Activated CD4-positive, alpha-beta T cell treated with anti-CD3 and anti-CD28 coated beads, Interleukin-2, amount 10 ng/mL, durations not matched to agents 24 days and 14 days (primary cell): ENCODE results near the gene CSNK1D. TPM values are rescaled to one million over a fixed set of nuclear protein-coding genes. Genes with fewer than 3 reads are reported as not detected.
"Not testable (repeated sequence)": the region's sequence is repeated elsewhere in the genome, so short reads cannot be mapped to it uniquely, and the experiment has no call there.

Experiments
- DNase-seq: peaks from one replicate; pipeline ENCODE4 v3.0.0; 2022
- H3K27ac Mint-ChIP-seq: one replicate; pipeline ENCODE4 v1.8.0; 2022; ENCODE audit warnings: mild to moderate bottlenecking, mixed read lengths
- H3K27me3 Mint-ChIP-seq: one replicate; pipeline ENCODE4 v1.8.0; 2022; ENCODE audit warnings: mixed read lengths
- H3K36me3 Mint-ChIP-seq: one replicate; pipeline ENCODE4 v1.8.0; 2022; ENCODE audit warnings: low read depth, mild to moderate bottlenecking, mixed read lengths
- H3K4me1 Mint-ChIP-seq: one replicate; pipeline ENCODE4 v1.8.0; 2021; ENCODE audit warnings: mixed read lengths
- H3K4me3 Mint-ChIP-seq: one replicate; pipeline ENCODE4 v1.8.0; 2022; ENCODE audit warnings: mild to moderate bottlenecking, moderate library complexity, mixed read lengths
- H3K9me3 Mint-ChIP-seq: one replicate; pipeline ENCODE4 v1.8.0; 2021; ENCODE audit warnings: mixed read lengths
- intact Hi-C: fragments of 100-400 bp; cut with micrococcal nuclease; formaldehyde crosslinking; loops from one replicate; pipeline ENCODE4 v1.15.1; 2023
- total RNA-seq: library from RNA; stranded (reverse); gene quantifications from 2 replicates; pipeline ENCODE4 v1.2.3, GENCODE V29; 2022

Gene CSNK1D
- total RNA-seq, 1 donor from 2014 or later, result 146 TPM

DNA sequence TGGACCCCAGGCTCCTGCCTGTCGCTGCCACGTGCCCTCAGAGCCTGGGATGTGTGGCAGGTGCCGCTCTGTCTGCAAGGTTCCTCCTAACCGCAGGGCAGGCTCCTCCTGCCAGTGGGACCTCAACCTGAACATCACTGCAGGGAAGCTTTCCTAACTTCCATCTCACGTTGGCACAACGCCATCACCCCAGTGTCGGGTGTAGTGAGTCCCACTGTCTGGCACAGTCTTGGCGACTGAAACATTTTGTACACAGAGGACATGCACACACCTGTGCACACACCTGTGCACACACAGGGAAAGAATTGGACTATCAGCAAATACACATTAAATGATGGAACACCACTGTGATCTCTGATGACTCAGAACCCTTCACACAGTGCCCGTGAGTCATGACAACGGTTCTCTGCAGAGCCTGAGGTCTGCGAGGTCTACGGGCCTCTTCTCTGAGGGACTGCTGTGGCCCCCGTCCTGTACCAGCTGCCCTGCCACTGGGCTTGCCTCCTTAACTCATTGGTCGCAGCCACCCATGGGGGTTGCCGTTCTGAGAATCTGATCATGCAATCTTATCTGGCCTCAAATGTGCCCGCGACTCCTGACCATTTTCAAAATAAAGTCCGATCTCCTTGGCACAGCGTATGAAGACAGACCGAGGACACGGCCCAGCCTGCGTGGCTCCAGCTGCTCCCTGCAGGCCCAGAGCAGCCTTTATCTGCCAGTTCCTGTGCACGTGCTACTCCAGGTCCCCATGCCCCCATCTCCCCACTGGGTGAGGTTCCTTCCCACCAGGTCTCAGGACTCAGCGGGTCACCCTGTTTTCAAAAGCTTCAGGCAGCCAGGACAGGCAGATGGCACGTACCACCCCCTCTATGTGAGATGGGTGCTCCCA is 68.4 kb downstream of the CSNK1D start:
- no peaks in the 10 kb centered on the region for H3K9me3 Mint-ChIP-seq
- H3K4me1 Mint-ChIP-seq, result peaks cover 45% of the 10 kb centered on the region
- H3K36me3 Mint-ChIP-seq, result peaks cover 6% of the 10 kb centered on the region
- no peaks in the 10 kb centered on the region for H3K27me3 Mint-ChIP-seq
- intact Hi-C loops, result loop anchor here (5.0 kb wide), 1 partner anchor 108 kb away; the partner anchor contains the start of gene FASN
- peak overlapping the region; percentile 89 for H3K27ac Mint-ChIP-seq
- H3K4me3 Mint-ChIP-seq, result no peak overlapping the region
- no peak for DNase-seq

DNA sequence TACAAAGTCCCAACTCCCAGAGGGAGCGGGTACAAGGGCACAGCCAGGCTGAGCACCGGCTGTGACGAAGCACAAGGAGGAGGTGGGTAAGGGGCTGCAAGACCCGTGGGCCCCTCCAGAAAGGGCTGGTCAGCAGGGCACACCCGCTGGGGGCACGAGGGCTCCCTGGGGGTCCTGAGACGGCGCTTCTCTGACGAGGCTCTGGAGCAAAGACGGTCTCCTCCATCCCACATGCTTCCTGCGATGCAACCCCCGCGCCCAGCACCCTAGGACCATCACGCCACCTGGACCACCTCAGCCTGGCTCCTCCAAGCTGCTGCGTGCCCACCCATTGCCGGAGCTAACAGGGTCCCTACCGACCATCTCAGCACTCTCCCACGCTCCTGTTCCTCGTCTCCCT is 69.6 kb downstream of the CSNK1D start:
- peaks cover 6% of the 10 kb centered on the region for H3K36me3 Mint-ChIP-seq
- no peaks in the 10 kb centered on the region for H3K27me3 Mint-ChIP-seq
- H3K4me1 Mint-ChIP-seq, result peaks cover 50% of the 10 kb centered on the region
- H3K9me3 Mint-ChIP-seq, result no peaks in the 10 kb centered on the region
- no peak overlapping the region for H3K4me3 Mint-ChIP-seq
- intact Hi-C loops, result loop anchor here (5.0 kb wide), 1 partner anchor 107 kb away; the partner anchor contains the start of gene FASN
- DNase-seq, result no peak
- no peak overlapping the region for H3K27ac Mint-ChIP-seq

DNA sequence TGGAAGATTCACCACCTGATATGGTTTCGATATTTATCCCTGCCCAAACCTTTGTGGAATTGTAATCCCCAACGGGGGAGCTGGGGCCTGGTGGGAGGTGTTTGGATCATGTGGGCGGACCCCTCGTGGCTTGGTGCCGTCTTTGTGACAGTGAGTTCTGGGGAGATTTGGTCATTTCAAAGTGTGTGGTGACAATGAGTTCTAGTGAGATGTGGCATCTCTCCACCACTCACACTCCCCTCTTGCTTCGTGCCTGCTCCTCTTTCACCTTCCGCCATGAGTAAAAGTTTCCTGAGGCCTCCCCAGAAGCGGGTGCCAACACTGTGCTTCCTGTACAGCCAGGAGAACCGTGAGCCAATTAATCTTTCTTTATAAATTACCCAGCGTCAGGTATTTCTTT is 70.5 kb downstream of the CSNK1D start:
- Mint-ChIP-seq H3K4me3 (no peak overlapping the region), H3K9me3 (no peaks in the 10 kb centered on the region), H3K27me3 (no peaks in the 10 kb centered on the region), H3K4me1 (peaks cover 55% of the 10 kb centered on the region), H3K36me3 (peaks cover 12% of the 10 kb centered on the region), H3K27ac (peak overlapping the region; percentile 54)
- no peak for DNase-seq
- intact Hi-C loops, result loop anchor here (5.0 kb wide), 1 partner anchor 106 kb away; the partner anchor contains the start of gene FASN

DNA sequence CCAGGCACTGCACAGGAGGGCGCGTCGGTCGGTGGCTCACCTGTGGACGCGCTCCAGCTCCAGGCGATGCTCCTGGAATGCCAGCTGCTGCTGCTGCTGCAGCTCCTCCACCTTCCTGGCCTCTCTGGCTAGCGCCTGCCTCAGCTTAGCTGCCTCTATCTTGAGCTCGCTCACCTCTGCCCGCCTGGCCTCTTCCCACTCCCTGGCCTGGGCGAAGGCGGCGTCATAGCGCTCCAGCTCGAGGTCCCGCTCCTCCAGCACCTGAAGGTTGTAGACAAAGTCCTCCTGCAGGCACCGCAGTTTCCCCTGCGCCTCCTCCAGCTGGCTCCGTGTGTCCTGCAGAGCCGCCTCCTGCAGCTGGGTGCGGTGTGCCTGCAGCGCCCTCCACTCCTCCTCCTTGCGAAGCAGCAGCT is 72.0 kb downstream of the CSNK1D start:
- intact Hi-C loops, result loop anchor here (5.0 kb wide), 1 partner anchor 104 kb away; the partner anchor contains the start of gene FASN
- Mint-ChIP-seq H3K9me3 (no peaks in the 10 kb centered on the region), H3K27me3 (no peaks in the 10 kb centered on the region), H3K27ac (peak overlapping the region; percentile 67), H3K4me1 (peaks cover 59% of the 10 kb centered on the region), H3K4me3 (no peak overlapping the region), H3K36me3 (peaks cover 21% of the 10 kb centered on the region)
- no peak for DNase-seq

DNA sequence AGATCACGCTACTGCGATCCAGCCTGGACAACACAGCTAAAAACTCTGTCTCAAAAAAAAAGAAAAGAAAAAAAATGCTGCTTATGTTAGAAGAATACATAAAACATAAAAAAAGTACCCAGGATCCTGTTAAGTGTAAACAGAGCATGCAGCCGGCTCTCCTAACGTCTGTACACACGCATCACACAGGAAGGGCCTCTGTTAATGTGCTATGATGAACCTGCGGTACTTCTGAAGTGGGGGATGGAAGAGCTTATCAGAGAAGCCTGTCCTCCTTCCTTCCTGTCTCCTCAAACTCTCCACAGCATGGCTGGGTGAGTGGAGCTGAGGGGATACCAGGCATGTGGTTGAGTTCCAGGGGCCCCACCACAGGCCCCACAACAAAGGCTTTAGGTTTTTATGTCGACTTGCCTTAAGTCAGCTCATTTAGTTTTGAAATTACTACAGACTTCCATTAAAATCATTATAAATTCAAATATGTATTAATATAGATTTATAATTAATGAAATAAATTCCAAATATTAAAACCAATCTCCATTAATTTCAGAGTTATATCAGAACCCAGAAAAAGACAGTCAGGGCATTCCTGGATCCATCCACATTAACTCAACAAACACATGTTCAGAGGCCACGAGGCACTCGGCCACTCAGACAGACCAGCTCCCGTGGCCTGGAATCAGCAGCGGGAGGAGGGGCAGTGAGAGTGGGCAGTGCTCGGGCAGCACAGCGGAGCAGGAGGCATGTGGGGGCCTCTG is 72.6 kb downstream of the CSNK1D start:
- Mint-ChIP-seq H3K4me1 (peaks cover 56% of the 10 kb centered on the region), H3K4me3 (peak overlapping the region; percentile 61), H3K9me3 (no peaks in the 10 kb centered on the region), H3K27ac (peak overlapping the region; percentile 84), H3K27me3 (no peaks in the 10 kb centered on the region), H3K36me3 (peaks cover 27% of the 10 kb centered on the region)
- peak; percentile 92 for DNase-seq
- intact Hi-C loops, result loop anchor here (5.0 kb wide), 1 partner anchor 104 kb away; the partner anchor contains the start of gene FASN

DNA sequence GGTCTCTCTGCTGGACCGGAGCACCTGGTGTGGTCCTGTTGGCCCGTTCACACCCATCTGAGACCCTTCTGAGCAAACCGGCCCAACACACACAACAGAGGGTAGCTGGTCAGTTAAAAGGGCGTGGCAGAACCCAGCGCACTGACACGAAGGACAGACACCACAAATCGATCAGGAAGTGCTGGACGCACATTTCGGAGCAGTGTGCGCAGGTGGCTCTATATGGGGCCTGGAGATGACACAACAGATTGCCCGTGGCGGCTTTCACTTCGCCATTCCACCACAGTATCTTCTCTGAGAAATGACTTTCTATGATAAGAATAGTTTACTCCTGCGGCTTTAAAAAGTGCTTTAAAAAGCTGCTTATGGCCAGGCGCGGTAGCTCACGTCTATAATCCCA is 73.4 kb downstream of the CSNK1D start:
- no peak for DNase-seq
- intact Hi-C loops, result loop anchor here (5.0 kb wide), 1 partner anchor 103 kb away; the partner anchor contains the start of gene FASN
- no peaks in the 10 kb centered on the region for H3K27me3 Mint-ChIP-seq
- H3K27ac Mint-ChIP-seq, result peak overlapping the region; percentile 84
- H3K4me1 Mint-ChIP-seq, result peaks cover 48% of the 10 kb centered on the region
- H3K4me3 Mint-ChIP-seq, result peak overlapping the region; percentile 61
- no peaks in the 10 kb centered on the region for H3K9me3 Mint-ChIP-seq
- peaks cover 33% of the 10 kb centered on the region for H3K36me3 Mint-ChIP-seq

DNA sequence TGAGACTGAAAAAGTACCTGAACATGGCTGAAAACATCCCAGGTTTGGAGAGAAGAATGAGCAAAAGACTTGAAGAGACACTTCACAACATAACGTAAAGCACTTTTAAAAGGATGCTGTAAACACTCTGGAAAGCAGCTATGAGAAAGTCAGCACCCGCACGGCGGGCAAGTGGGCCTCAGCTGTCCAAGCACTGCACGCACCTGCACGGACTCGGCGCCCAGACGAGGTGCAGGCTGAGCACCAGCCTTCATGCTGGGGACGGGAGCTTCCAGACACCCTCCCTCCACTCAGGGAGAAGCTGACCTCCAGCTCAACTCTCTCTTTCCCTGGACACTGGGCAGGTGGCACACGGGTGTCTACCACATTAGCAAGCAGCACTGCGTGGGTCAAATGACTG is 74.0 kb downstream of the CSNK1D start:
- Mint-ChIP-seq H3K27ac (peak overlapping the region; percentile 84), H3K36me3 (peaks cover 35% of the 10 kb centered on the region), H3K4me1 (peaks cover 44% of the 10 kb centered on the region), H3K9me3 (no peaks in the 10 kb centered on the region), H3K27me3 (no peaks in the 10 kb centered on the region), H3K4me3 (peak overlapping the region; percentile 37)
- DNase-seq, result no peak
- intact Hi-C loops, result no loop called here

DNA sequence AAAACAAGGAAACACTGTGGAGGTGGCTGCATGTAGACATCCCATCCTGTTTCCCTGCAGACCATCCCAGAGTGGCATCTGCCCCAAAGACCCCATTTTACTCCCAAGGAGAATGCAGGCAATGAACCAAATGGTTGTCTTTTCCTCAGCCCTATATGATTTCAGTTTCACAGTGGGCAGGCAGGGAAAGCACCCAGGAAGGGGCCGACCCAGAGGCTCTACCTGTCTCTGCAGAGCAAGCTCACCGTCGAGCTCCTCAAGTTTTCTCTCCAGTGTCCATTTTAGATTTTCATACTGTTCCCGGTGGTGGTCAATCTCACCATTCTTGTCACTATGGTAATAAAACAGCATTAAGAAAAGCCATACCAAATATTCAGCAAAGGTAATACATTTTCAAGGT is 75.4 kb downstream of the CSNK1D start:
- DNase-seq, result peak; percentile 82
- Mint-ChIP-seq H3K27me3 (no peaks in the 10 kb centered on the region), H3K4me3 (peak overlapping the region; percentile 74), H3K9me3 (no peaks in the 10 kb centered on the region), H3K27ac (peak overlapping the region; percentile 68), H3K4me1 (peaks cover 39% of the 10 kb centered on the region), H3K36me3 (peaks cover 43% of the 10 kb centered on the region)
- intact Hi-C loops, result no loop called here

DNA sequence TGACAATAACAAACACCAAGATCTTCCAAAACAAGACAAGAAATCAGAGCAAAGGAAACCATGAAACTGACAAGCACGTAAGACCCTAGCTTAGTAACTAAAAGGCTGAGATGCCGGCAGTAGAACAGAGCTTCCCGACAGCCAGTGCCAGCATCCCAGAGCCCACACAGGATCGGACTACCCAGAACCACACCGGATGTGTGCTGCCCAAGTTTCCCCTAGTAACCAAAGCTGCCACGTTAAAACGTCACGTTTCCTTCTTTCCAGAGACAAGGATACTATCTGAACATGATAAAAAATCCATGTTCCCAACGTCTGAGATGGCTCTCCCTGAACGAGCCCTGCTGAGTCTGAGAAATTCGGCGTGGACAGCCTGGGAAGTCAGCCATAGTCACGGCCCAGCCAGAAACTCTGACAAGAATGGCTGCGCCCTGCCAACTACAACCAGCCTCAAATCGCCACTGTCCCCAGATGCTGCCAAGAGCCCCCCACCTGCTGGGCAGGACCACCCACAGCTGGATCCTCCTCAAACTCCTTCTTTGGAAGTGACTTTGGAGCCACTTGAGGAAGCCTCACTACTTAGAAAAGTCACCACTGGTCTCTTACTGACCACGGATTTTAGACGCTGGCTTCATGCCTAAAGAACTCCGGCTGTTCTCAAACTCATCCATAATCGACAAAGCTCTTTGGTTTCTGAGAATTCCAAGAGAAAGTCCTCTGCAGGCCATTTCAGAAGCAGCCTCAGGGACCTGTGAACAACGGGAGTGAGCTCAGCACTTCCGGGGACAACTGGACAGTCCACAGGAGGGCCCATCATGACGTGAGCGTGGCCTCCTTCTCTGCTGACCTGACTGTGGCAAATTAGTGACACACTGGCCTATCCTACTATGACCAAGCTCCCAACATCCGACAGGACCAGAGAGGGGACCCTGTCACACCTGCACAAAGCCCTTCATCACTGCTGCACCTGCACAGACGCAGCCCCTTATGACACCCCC is 77.5 kb downstream of the CSNK1D start:
- intact Hi-C loops, result no loop called here
- no peak for DNase-seq
- Mint-ChIP-seq H3K27ac (no peak overlapping the region), H3K9me3 (no peaks in the 10 kb centered on the region), H3K4me1 (peaks cover 30% of the 10 kb centered on the region), H3K36me3 (peaks cover 50% of the 10 kb centered on the region), H3K27me3 (no peaks in the 10 kb centered on the region), H3K4me3 (no peak overlapping the region)

DNA sequence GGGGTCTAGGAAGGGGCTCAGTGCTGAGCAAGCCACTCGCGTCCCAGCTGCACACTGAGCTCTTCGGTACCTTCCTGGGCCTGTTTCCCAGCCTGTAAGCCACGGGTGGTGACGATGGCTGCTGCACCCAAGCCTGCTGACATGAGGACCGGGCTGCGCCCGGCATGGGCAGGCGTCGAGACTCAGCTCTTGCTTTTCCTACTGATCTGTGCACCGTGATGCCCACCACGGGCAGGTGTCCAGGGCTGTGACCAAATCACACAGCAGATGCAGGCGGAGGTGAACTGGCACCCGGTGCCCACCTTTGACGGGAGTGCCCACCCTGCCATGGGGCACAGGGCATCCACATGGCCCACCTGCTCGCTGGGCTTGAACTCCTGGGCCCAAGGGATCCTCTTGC is 78.7 kb downstream of the CSNK1D start:
- Mint-ChIP-seq H3K27me3 (no peaks in the 10 kb centered on the region), H3K4me3 (no peak overlapping the region), H3K36me3 (peaks cover 47% of the 10 kb centered on the region), H3K9me3 (no peaks in the 10 kb centered on the region), H3K4me1 (peaks cover 21% of the 10 kb centered on the region), H3K27ac (no peak overlapping the region)
- intact Hi-C loops, result no loop called here
- no peak for DNase-seq

DNA sequence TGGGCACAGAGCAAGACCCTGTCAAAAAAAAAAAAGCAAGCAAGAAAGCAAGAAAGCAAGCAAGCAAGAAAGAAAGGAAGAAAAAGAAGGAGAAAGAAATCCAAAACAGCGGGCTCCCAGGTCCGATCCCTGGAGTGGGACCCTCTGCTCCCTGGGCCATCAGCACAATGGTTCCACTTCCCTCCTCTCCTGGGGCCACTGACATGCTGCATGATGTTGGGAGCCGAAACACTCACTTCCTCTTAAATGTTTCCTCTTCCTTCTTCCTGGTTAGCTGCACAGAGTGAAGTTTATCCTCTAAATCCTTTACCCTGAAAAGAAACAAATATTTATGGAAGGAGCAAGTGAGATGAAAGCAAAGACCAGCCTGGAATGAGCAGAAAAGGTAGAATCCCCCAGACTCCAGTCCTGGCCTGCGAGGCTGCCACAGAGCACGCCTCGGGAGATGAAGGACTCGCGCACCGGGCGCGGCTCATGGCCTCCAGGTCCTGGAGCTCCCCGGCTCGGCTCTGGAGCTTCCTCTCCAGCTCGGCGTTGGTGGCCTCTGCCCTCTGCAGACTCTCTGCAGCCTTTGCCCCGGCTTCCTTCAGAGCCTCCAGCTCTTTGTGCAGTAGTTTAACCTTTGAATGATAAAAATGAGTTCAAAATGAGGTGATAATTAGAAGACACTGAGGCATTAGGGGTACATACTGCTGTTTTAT is 79.8 kb downstream of the CSNK1D start:
- H3K4me1 Mint-ChIP-seq, result peaks cover 15% of the 10 kb centered on the region
- H3K36me3 Mint-ChIP-seq, result peaks cover 47% of the 10 kb centered on the region
- no peaks in the 10 kb centered on the region for H3K27me3 Mint-ChIP-seq
- no peak for DNase-seq
- H3K27ac Mint-ChIP-seq, result peak overlapping the region; percentile 12
- H3K4me3 Mint-ChIP-seq, result no peak overlapping the region
- H3K9me3 Mint-ChIP-seq, result no peaks in the 10 kb centered on the region
- intact Hi-C loops, result no loop called here

DNA sequence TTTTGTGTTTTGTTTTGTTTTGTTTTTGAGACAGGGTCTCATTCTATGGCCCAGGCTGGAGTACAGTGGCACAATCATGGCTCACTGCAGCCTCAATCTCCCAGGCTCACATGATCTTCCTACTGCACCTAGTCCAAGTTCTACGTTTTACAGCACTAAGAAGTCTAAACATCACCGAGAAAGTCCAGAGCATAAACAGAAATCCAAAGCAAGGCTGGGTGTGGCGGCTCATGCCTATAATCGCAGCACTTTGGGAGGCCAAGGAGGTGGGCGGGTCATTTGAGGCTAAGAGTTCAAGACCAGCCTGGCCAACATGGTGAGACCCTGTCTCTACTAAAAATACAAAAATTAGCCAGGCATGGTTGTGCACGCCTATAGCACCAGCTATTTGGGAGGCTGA is 80.5 kb downstream of the CSNK1D start:
- DNase-seq, H3K27me3 Mint-ChIP-seq, intact Hi-C loops, H3K27ac Mint-ChIP-seq, H3K4me3 Mint-ChIP-seq, H3K9me3 Mint-ChIP-seq: not testable (repeated sequence)
- Mint-ChIP-seq H3K4me1 (peaks cover 10% of the 10 kb centered on the region), H3K36me3 (peaks cover 42% of the 10 kb centered on the region)
